K562 (cell line): ENCODE results near the gene TINAG. TPM values are rescaled to one million over a fixed set of nuclear protein-coding genes. Genes with fewer than 3 reads are reported as not detected.

ENCODE experiments used
- ATAC-seq: fragments of 200-7000 bp; cut with Tn5 transposase; 3 replicates; pipeline ENCODE4 v1.9.1; 2020; ENCODE audit warnings: moderate library complexity
- BruUV-seq: library from RNA; stranded (reverse); fragments of 400-500 nt; replicated peaks from 2 replicates; lab custom pipeline; 2021; lab: Mats Ljungman, UMichigan
- CTCF ChIA-PET: fragments of 300-600 bp; formaldehyde crosslinking; extraction: SDS; loops from one replicate; lab custom pipeline; 2021; ENCODE audit warnings: low intra/inter-chr PET ratio; lab: Yijun Ruan, JAX
- POLR2A ChIA-PET: fragments of 300-600, 350-650 bp; sonication (Branson Sonifier 250); formaldehyde crosslinking; extraction: SDS; loops from one replicate; lab custom pipeline; 2021; ENCODE audit warnings: antibody characterized with exemption, inconsistent platforms; lab: Yijun Ruan, JAX
- DNase-seq, 4 experiments: peaks; one replicate each; pipeline versions ENCODE4 v3.0.0 to v3.0.0-alpha.2; 2011 to 2018; ENCODE audit warnings: low spot score in 3 of 4, mixed read lengths in 3 of 4; ENCODE audit errors: extremely low read depth in 1 of 4
- FAIRE-seq: peaks from 2 replicates; lab custom pipeline; 2011; peaks lifted over from hg19 to GRCh38; lab: Jason Lieb, UNC
- H2AFZ ChIP-seq: 2 replicates; pipeline ENCODE4 v1.6.0; 2011; ENCODE audit warnings: low read depth, low read length, control low read depth, inconsistent platforms
- H3K27ac ChIP-seq: fragments of 200-600 bp; 3 replicates; pipeline ENCODE4 v1.8.0; 2011; ENCODE audit warnings: low read depth, mild to moderate bottlenecking, control low read depth, inconsistent platforms, low read length, moderate library complexity, mixed read lengths; ENCODE audit errors: extremely low read depth
- H3K27me3 ChIP-seq, 2 experiments: fragments of 300-600 bp in 1 of 2; 2 replicates in 1 of 2; 3 replicates in 1 of 2; pipeline versions ENCODE4 v1.6.0 to v1.8.0; 2011; ENCODE audit warnings: inconsistent platforms in 2 of 2, low read length in 2 of 2, mild to moderate bottlenecking in 1 of 2, mixed read lengths in 1 of 2, moderate library complexity in 1 of 2; ENCODE audit not compliant: control insufficient read depth in 2 of 2, insufficient read depth in 2 of 2
- H3K36me3 ChIP-seq: fragments of 300-600 bp; 3 replicates; pipeline ENCODE4 v1.8.0; 2011; ENCODE audit warnings: mild to moderate bottlenecking, low read length, inconsistent platforms; ENCODE audit not compliant: control insufficient read depth, insufficient read depth
- H3K4me1 ChIP-seq, 2 experiments: fragments of 200-600 bp in 1 of 2; replicated peaks in 1 of 2; 2 replicates in 1 of 2; 3 replicates in 1 of 2; pipeline versions ENCODE4 v1.5.1 to v1.8.0; 2011; ENCODE audit warnings: inconsistent platforms in 2 of 2, low read length in 2 of 2, mild to moderate bottlenecking in 1 of 2, mixed read lengths in 1 of 2, moderate library complexity in 1 of 2; ENCODE audit not compliant: control insufficient read depth in 2 of 2, insufficient read depth in 2 of 2
- H3K4me2 ChIP-seq: 2 replicates; pipeline ENCODE4 v1.6.1; 2011; ENCODE audit warnings: low read length, control low read depth, inconsistent platforms, mixed read lengths; ENCODE audit not compliant: insufficient read depth
- H3K4me3 ChIP-seq: fragments of 200-600 bp; sonication (generic), shearing (Covaris generic); 2 replicates; pipeline ENCODE4 v1.5.1; 2016; ENCODE audit warnings: control low read depth, inconsistent platforms
- H3K79me2 ChIP-seq: fragments of 200-600 bp; 3 replicates; pipeline ENCODE4 v1.8.0; 2011; ENCODE audit warnings: low read length, inconsistent platforms; ENCODE audit not compliant: control insufficient read depth, insufficient read depth
- H3K9ac ChIP-seq, 2 experiments: 2 replicates each; pipeline versions ENCODE4 v1.6.0 to v1.6.1; 2011; ENCODE audit warnings: low read depth in 2 of 2, low read length in 2 of 2, control low read depth in 1 of 2, inconsistent platforms in 1 of 2, mild to moderate bottlenecking in 1 of 2, mixed read lengths in 1 of 2; ENCODE audit not compliant: insufficient read depth in 1 of 2
- H3K9me1 ChIP-seq: one replicate; pipeline ENCODE4 v1.6.0; 2011; ENCODE audit warnings: inconsistent platforms, mild to moderate bottlenecking, low read length, moderate library complexity; ENCODE audit not compliant: control insufficient read depth, insufficient read depth
- H3K9me3 ChIP-seq: replicated peaks from 2 replicates; pipeline ENCODE4 v1.5.1; 2011; ENCODE audit warnings: low read depth, low read length, inconsistent platforms; ENCODE audit not compliant: control insufficient read depth, insufficient read depth
- H4K20me1 ChIP-seq: replicated peaks from 2 replicates; pipeline ENCODE4 v1.6.1; 2011; ENCODE audit warnings: low read length, inconsistent platforms, mixed read lengths; ENCODE audit not compliant: control insufficient read depth, insufficient read depth
- ATF3 ChIP-seq, 2 experiments: fragments of 450-650 bp in 1 of 2; sonication (generic) in 1 of 2; formaldehyde crosslinking in 1 of 2; IDR thresholded peaks in 1 of 2; conservative IDR thresholded peaks in 1 of 2; 2 replicates each; pipeline versions ENCODE4 v1.6.1 to v1.8.1; 2016 to 2023; ENCODE audit warnings: mild to moderate bottlenecking in 2 of 2, moderate library complexity in 2 of 2, inconsistent platforms in 1 of 2, missing genetic modification reagents in 1 of 2
- E2F8 ChIP-seq: fragments of 450-650 bp; IDR thresholded peaks from 2 replicates; pipeline ENCODE4 v1.7.1; 2018; ENCODE audit warnings: mild to moderate bottlenecking, low read depth; ENCODE audit not compliant: partially characterized antibody
- HNRNPUL1 ChIP-seq: fragments of 200-400 bp; formaldehyde crosslinking; IDR thresholded peaks from 2 replicates; pipeline ENCODE4 v1.6.1; 2017; ENCODE audit warnings: low read length
- KLF10 ChIP-seq: fragments of 250-450 bp; sonication (Bioruptor Pico); IDR thresholded peaks from 2 replicates; pipeline ENCODE4 v1.6.1; 2021; ENCODE audit warnings: matching md5 sums
- NELFE ChIP-seq: IDR thresholded peaks from 2 replicates; pipeline ENCODE4 v1.6.1; 2011; ENCODE audit warnings: mild to moderate bottlenecking; ENCODE audit not compliant: insufficient read depth, insufficient read length
- PYGO2 ChIP-seq: fragments of 450-650 bp; IDR thresholded peaks from 2 replicates; pipeline ENCODE4 v1.6.1; 2016; ENCODE audit warnings: mild to moderate bottlenecking, missing genetic modification characterization, moderate library complexity, missing compliant biosample characterization
- SREBF1 ChIP-seq: fragments of 150-350 bp; IDR thresholded peaks from 2 replicates; pipeline ENCODE4 v1.6.1; 2014; ENCODE audit warnings: antibody characterized with exemption, low read depth, low read length, borderline replicate concordance
- ZNF184 ChIP-seq: sonication (generic); formaldehyde crosslinking; IDR thresholded peaks from 2 replicates; pipeline ENCODE4 v1.5.0; 2020; ENCODE audit warnings: missing genetic modification reagents
- ZNF589 ChIP-seq: fragments of 200-800 bp; sonication (Bioruptor generic); IDR thresholded peaks from 2 replicates; pipeline ENCODE4 v1.6.1; 2016; ENCODE audit warnings: low read depth, missing genetic modification characterization, missing compliant biosample characterization
- WGBS: fragments of 100-300 bp; shearing (Covaris generic); methylation state at CpG from one replicate; pipeline ENCODE4 v1.1.6; 2016; ENCODE audit warnings: low coverage, mixed read lengths; ENCODE audit not compliant: insufficient coverage; ENCODE audit errors: missing lambda C conversion rate; 5-methylcytosine and 5-hydroxymethylcytosine counted together
- in situ Hi-C: fragments of 300-500 bp; cut with MboI; formaldehyde crosslinking; loops from 4 replicates; pipeline ENCODE4 v1.15.0; 2018; ENCODE audit warnings: inconsistent platforms, mixed read lengths
- intact Hi-C: fragments of 100-400 bp; cut with micrococcal nuclease; formaldehyde crosslinking; loops from 2 replicates; pipeline ENCODE4 v1.14.2; 2022
- polyA plus RNA-seq, 8 experiments: library from polyadenylated mRNA; depleted of rRNA in 4 of 8; stranded (reverse) in 5 of 8; unstranded in 3 of 8; fragments of >200 nt; fragmentation: Nextera tagmentation in 2 of 8; fragmentation: Illumina TruSeq in 1 of 8; extraction: Ambion mirVana in 2 of 8; extraction: Trizol in 1 of 8; gene quantifications; 2 replicates each; pipeline versions ENCODE4 v1.2.1 to v1.2.3, GENCODE V29; 2011 to 2014; ENCODE audit warnings: inconsistent platforms in 1 of 8, missing spikeins in 1 of 8
- total RNA-seq, 7 experiments: library from RNA; depleted of rRNA in 6 of 7; stranded (reverse); fragments of >200 nt in 6 of 7; fragmentation: Illumina TruSeq in 2 of 7; extraction: Trizol in 2 of 7; gene quantifications; 2 replicates each; pipeline versions ENCODE4 v1.2.1 to v1.2.3, GENCODE V29; 2011 to 2021; ENCODE audit warnings: low replicate concordance in 1 of 7
- TF ChIP-seq, protein P1 (sequence below): fragments of 450-650 bp; IDR thresholded peaks from 2 replicates; pipeline ENCODE4 v1.6.1; 2017; ENCODE audit warnings: mild to moderate bottlenecking, moderate library complexity
- TF ChIP-seq, protein P2 (sequence below), 2 experiments: fragments of 450-650 bp in 1 of 2; IDR thresholded peaks; 2 replicates each; pipeline ENCODE4 v1.6.1; 2011 to 2017; ENCODE audit warnings: low read depth in 2 of 2, antibody characterized with exemption in 1 of 2, borderline replicate concordance in 1 of 2, low read length in 1 of 2, mild to moderate bottlenecking in 1 of 2, mixed read lengths in 1 of 2; ENCODE audit not compliant: control insufficient read depth in 1 of 2
- TF ChIP-seq, protein P3 (sequence below): sonication (generic); formaldehyde crosslinking; IDR thresholded peaks from 2 replicates; pipeline ENCODE4 v1.5.0; 2020; ENCODE audit warnings: missing genetic modification reagents

TINAG gene
- total and polyA plus RNA-seq, 9 of the 15 experiments (the other 6 are each of a cell fraction or from before 2014, with no cell fraction given) = not detected

- ChIA-PET CTCF (no interaction called here), POLR2A (no interaction called here)
- BruUV-seq = no TSS peak
- in situ Hi-C loops = no loop called here
- no peak for TF ChIP-seq KLF10 (CRISPR knock-in tag)
- TF ChIP-seq PYGO2 (tag) = no peak
- no peak for TF ChIP-seq ZNF184
- no peak for TF ChIP-seq NELFE
- no peak for TF ChIP-seq E2F8
- TF ChIP-seq ZNF589 (CRISPR knock-in tag) = no peak
- TF ChIP-seq ATF3 (IDR thresholded peaks at IDR 0.05) = no peak
- no peak for TF ChIP-seq ATF3 (CRISPR knock-in tag; conservative IDR thresholded peaks at IDR 0.05)
- TF ChIP-seq, protein P1, sequence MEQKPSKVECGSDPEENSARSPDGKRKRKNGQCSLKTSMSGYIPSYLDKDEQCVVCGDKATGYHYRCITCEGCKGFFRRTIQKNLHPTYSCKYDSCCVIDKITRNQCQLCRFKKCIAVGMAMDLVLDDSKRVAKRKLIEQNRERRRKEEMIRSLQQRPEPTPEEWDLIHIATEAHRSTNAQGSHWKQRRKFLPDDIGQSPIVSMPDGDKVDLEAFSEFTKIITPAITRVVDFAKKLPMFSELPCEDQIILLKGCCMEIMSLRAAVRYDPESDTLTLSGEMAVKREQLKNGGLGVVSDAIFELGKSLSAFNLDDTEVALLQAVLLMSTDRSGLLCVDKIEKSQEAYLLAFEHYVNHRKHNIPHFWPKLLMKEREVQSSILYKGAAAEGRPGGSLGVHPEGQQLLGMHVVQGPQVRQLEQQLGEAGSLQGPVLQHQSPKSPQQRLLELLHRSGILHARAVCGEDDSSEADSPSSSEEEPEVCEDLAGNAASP = no peak
- TF ChIP-seq, protein P2, sequence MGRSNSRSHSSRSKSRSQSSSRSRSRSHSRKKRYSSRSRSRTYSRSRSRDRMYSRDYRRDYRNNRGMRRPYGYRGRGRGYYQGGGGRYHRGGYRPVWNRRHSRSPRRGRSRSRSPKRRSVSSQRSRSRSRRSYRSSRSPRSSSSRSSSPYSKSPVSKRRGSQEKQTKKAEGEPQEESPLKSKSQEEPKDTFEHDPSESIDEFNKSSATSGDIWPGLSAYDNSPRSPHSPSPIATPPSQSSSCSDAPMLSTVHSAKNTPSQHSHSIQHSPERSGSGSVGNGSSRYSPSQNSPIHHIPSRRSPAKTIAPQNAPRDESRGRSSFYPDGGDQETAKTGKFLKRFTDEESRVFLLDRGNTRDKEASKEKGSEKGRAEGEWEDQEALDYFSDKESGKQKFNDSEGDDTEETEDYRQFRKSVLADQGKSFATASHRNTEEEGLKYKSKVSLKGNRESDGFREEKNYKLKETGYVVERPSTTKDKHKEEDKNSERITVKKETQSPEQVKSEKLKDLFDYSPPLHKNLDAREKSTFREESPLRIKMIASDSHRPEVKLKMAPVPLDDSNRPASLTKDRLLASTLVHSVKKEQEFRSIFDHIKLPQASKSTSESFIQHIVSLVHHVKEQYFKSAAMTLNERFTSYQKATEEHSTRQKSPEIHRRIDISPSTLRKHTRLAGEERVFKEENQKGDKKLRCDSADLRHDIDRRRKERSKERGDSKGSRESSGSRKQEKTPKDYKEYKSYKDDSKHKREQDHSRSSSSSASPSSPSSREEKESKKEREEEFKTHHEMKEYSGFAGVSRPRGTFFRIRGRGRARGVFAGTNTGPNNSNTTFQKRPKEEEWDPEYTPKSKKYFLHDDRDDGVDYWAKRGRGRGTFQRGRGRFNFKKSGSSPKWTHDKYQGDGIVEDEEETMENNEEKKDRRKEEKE (IDR thresholded peaks at IDR 0.05; ENCODE audit: borderline replicate concordance in 1 of 2, control insufficient read depth in 1 of 2, low read depth in 2 of 2, low read length in 1 of 2) = no peak
- no peak for TF ChIP-seq SREBF1
- TF ChIP-seq, protein P3, sequence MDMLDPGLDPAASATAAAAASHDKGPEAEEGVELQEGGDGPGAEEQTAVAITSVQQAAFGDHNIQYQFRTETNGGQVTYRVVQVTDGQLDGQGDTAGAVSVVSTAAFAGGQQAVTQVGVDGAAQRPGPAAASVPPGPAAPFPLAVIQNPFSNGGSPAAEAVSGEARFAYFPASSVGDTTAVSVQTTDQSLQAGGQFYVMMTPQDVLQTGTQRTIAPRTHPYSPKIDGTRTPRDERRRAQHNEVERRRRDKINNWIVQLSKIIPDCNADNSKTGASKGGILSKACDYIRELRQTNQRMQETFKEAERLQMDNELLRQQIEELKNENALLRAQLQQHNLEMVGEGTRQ (CRISPR knock-in tag) = no peak
- TF ChIP-seq HNRNPUL1 = no peak
- no peaks in the 10 kb centered on the region for H3K36me3 ChIP-seq
- intact Hi-C loops = no loop called here
- no peaks in the 10 kb centered on the region for H3K9me1 ChIP-seq
- no peak overlapping the region for H2AFZ ChIP-seq
- H3K4me1 ChIP-seq = no peaks in the 10 kb centered on the region
- no peak overlapping the region for H3K4me2 ChIP-seq
- H3K9ac ChIP-seq = no peak overlapping the region
- FAIRE-seq (peak; percentile 32), DNase-seq (no peak), ATAC-seq (no peak)
- H3K79me2 ChIP-seq = no peaks in the 10 kb centered on the region
- H4K20me1 ChIP-seq = no peaks in the 10 kb centered on the region
- WGBS = 0% methylated on average over 4 of the region's 4 CpGs
- H3K27me3 ChIP-seq = no peaks in the 10 kb centered on the region
- no peak overlapping the region for H3K4me3 ChIP-seq
- H3K27ac ChIP-seq = no peak overlapping the region
- H3K9me3 ChIP-seq = no peaks in the 10 kb centered on the region
These were observed 7.4 kb downstream of the TINAG start for GRCh38 chr6:54315656-54316055.
